MCF 10A (cell line): Measurements from ENCODE around the gene MAZ. TPM values are rescaled to one million over a fixed set of nuclear protein-coding genes. Genes with fewer than 3 reads are reported as not detected.

Experiments
- BruUV-seq: library from RNA; stranded (reverse); fragments of 400-500 nt; replicated peaks from 2 replicates; lab custom pipeline; 2021; lab: Mats Ljungman, UMichigan
- CTCF ChIA-PET: fragments of 300-600 bp; sonication (Branson Sonifier 250); formaldehyde crosslinking; extraction: SDS; loops from one replicate; lab custom pipeline; 2021; ENCODE audit warnings: antibody characterized with exemption, inconsistent platforms; lab: Yijun Ruan, JAX
- POLR2A ChIA-PET: fragments of 300-600, 350-650 bp; sonication (Branson Sonifier 250); formaldehyde crosslinking; extraction: SDS; loops from one replicate; lab custom pipeline; 2020; ENCODE audit warnings: antibody characterized with exemption, inconsistent platforms; lab: Yijun Ruan, JAX
- DNase-seq: peaks from one replicate; pipeline ENCODE4 v3.0.0-alpha.2; 2018; ENCODE audit not compliant: unreplicated experiment
- H3K27ac Mint-ChIP-seq: one replicate; pipeline ENCODE4 v1.8.0; 2022; ENCODE audit warnings: mild to moderate bottlenecking, low read depth, mixed read lengths; ENCODE audit not compliant: unreplicated experiment
- H3K27me3 Mint-ChIP-seq: one replicate; pipeline ENCODE4 v1.8.0; 2022; ENCODE audit warnings: mixed read lengths; ENCODE audit not compliant: insufficient read depth, unreplicated experiment
- H3K36me3 Mint-ChIP-seq: one replicate; pipeline ENCODE4 v1.8.0; 2022; ENCODE audit warnings: mild to moderate bottlenecking, moderate library complexity, mixed read lengths; ENCODE audit not compliant: insufficient read depth, unreplicated experiment
- H3K4me1 Mint-ChIP-seq: one replicate; pipeline ENCODE4 v1.8.0; 2022; ENCODE audit warnings: mixed read lengths; ENCODE audit not compliant: insufficient read depth, unreplicated experiment
- H3K4me3 Mint-ChIP-seq: one replicate; pipeline ENCODE4 v1.8.0; 2022; ENCODE audit warnings: mild to moderate bottlenecking, moderate library complexity, mixed read lengths; ENCODE audit not compliant: unreplicated experiment
- H3K9me3 Mint-ChIP-seq: one replicate; pipeline ENCODE4 v1.8.0; 2022; ENCODE audit warnings: mixed read lengths; ENCODE audit not compliant: unreplicated experiment
- CTCF ChIP-seq: fragments of 200-600 bp; IDR thresholded peaks from one replicate; pipeline ENCODE4 v1.8.0; 2022; ENCODE audit warnings: antibody characterized with exemption, mild to moderate bottlenecking; ENCODE audit not compliant: unreplicated experiment
- intact Hi-C: fragments of 100-400 bp; cut with micrococcal nuclease; formaldehyde crosslinking; loops from 2 replicates; pipeline ENCODE4 v1.14.1; 2022
- total RNA-seq: library from RNA; stranded (reverse); gene quantifications from 2 replicates; pipeline ENCODE4 v1.2.3, GENCODE V29; 2022

MAZ gene
- total RNA-seq, 1 experiment from 2014 or later: 185 TPM

GRCh38 chr16:29818082-29818481 lies 11.8 kb downstream of the MAZ start:
- POLR2A ChIA-PET: interaction anchor here (0.6 to 7.9 kb wide), 10 partner anchors 10 to 549 kb away, joined by 3 to 120 read pairs (median 6); partner anchors contain the start of genes ALDOA, CDIPT, KIF22 and MAZ
- intact Hi-C loops: no loop called here
- Mint-ChIP-seq H3K27ac (no peak overlapping the region), H3K27me3 (no peaks in the 10 kb centered on the region), H3K4me3 (peak overlapping the region; percentile 73), H3K9me3 (no peaks in the 10 kb centered on the region), H3K36me3 (peaks cover 36% of the 10 kb centered on the region), H3K4me1 (peaks cover 30% of the 10 kb centered on the region)
- BruUV-seq: no TSS peak
- TF ChIP-seq CTCF: no peak
- CTCF ChIA-PET: interaction anchor here (0.5 to 6.2 kb wide), 10 partner anchors 10 to 510 kb away, joined by 3 to 52 read pairs (median 5); partner anchors contain the start of genes HIRIP3, INO80E, KIF22 and MAZ
- no peak for DNase-seq

- Mint-ChIP-seq H3K27me3 (no peaks in the 10 kb centered on the region), H3K9me3 (no peaks in the 10 kb centered on the region), H3K4me1 (peaks cover 30% of the 10 kb centered on the region), H3K36me3 (peaks cover 40% of the 10 kb centered on the region), H3K27ac (peak overlapping the region; percentile 1), H3K4me3 (peak overlapping the region; percentile 62)
- intact Hi-C loops: loop anchor here (1.0 kb wide), 1 partner anchor 29 kb away; no protein-coding TSS in a partner anchor
- ChIA-PET CTCF (interaction anchor here (0.6 to 6.2 kb wide), 20 partner anchors 10 to 1292 kb away, joined by 3 to 52 read pairs (median 3); partner anchors contain the start of genes HIRIP3, INO80E, KCTD13 and MAZ), POLR2A (interaction anchor here (0.6 to 7.9 kb wide), 16 partner anchors 8 to 247 kb away, joined by 3 to 120 read pairs (median 12); partner anchors contain the start of genes ALDOA, CDIPT, HIRIP3 and INO80E)
- no TSS peak for BruUV-seq
- peak; percentile 45 for TF ChIP-seq CTCF
- DNase-seq: peak; percentile 66
Measured at GRCh38 chr16:29819506-29819905, 13.2 kb downstream of the MAZ start.

GRCh38 chr16:29820271-29820701 lies 14.0 kb downstream of the MAZ start, which contains the start of gene MVP:
Gene MVP (plus strand): TSS chr16:29820462. CDS start chr16:29830550, 10,088 bp downstream.
- Mint-ChIP-seq H3K9me3 (no peaks in the 10 kb centered on the region), H3K4me1 (peaks cover 27% of the 10 kb centered on the region), H3K27me3 (no peaks in the 10 kb centered on the region), H3K27ac (peak within 1 kb of the TSS; percentile 1), H3K36me3 (peaks cover 44% of the 10 kb centered on the region), H3K4me3 (peak within 1 kb of the TSS; percentile 62)
- no TSS peak for BruUV-seq
- POLR2A ChIA-PET: interaction anchor here (0.8 to 7.9 kb wide), 17 partner anchors 8 to 998 kb away, joined by 3 to 120 read pairs (median 10); partner anchors contain the start of genes ALDOA, CDIPT, HIRIP3 and INO80E
- CTCF ChIA-PET: interaction anchor here (0.6 to 6.2 kb wide), 15 partner anchors 9 to 870 kb away, joined by 3 to 52 read pairs (median 3); partner anchors contain the start of genes HIRIP3, INO80E, MAZ and SEZ6L2
- intact Hi-C loops: loop anchor here (5.0 kb wide), 3 partner anchors 42 to 202 kb away; partner anchors contain the start of genes C16orf92, CDIPT, HIRIP3 and INO80E
- DNase-seq: peak; percentile 79
- TF ChIP-seq CTCF: no peak
